Keratinocyte (primary cell): Measurements from ENCODE around the gene GDPD5. TPM values are rescaled to one million over a fixed set of nuclear protein-coding genes. Genes with fewer than 3 reads are reported as not detected.

Experiments used
- DNase-seq: peaks from one replicate; pipeline ENCODE4 v3.0.0-alpha.2; 2011; ENCODE audit warnings: low read depth, missing footprints, low spot score
- FAIRE-seq: peaks from 2 replicates; lab custom pipeline; 2011; peaks lifted over from hg19 to GRCh38; lab: Jason Lieb, UNC
- H2AFZ ChIP-seq: 2 replicates; pipeline ENCODE4 v1.6.0; 2012; ENCODE audit warnings: low read length, control low read depth, inconsistent platforms; ENCODE audit not compliant: control insufficient read depth
- H3K27ac ChIP-seq: 2 replicates; pipeline ENCODE4 v1.5.1; 2011; ENCODE audit warnings: low read length; ENCODE audit not compliant: control insufficient read depth, insufficient read depth
- H3K27me3 ChIP-seq: 3 replicates; pipeline ENCODE4 v1.6.0; 2011; ENCODE audit warnings: low read length; ENCODE audit not compliant: control insufficient read depth, insufficient read depth; ENCODE audit errors: extremely low read depth
- H3K36me3 ChIP-seq, 2 experiments: 2 replicates in 1 of 2; 3 replicates in 1 of 2; pipeline ENCODE4 v1.5.1; 2011; ENCODE audit warnings: low read length in 2 of 2, mild to moderate bottlenecking in 1 of 2; ENCODE audit not compliant: control insufficient read depth in 2 of 2, insufficient read depth in 2 of 2; ENCODE audit errors: extremely low read depth in 1 of 2
- H3K4me1 ChIP-seq: 3 replicates; pipeline ENCODE4 v1.5.1; 2011; ENCODE audit warnings: low read length; ENCODE audit not compliant: control insufficient read depth, insufficient read depth; ENCODE audit errors: extremely low read depth
- H3K4me2 ChIP-seq: 3 replicates; pipeline ENCODE4 v1.6.0; 2011; ENCODE audit warnings: low read depth, low read length; ENCODE audit not compliant: control insufficient read depth, insufficient read depth; ENCODE audit errors: extremely low read depth
- H3K4me3 ChIP-seq, 3 experiments: fragments of 200-600 bp in 1 of 3; sonication (generic) in 1 of 3; 2 replicates in 2 of 3; 3 replicates in 1 of 3; pipeline ENCODE4 v1.5.1; 2011 to 2016; ENCODE audit warnings: low read length in 3 of 3, mild to moderate bottlenecking in 3 of 3, control low read depth in 2 of 3, inconsistent platforms in 1 of 3, low read depth in 1 of 3, mixed read lengths in 1 of 3, mixed run types in 1 of 3, moderate library complexity in 1 of 3; ENCODE audit not compliant: control insufficient read depth in 2 of 3, insufficient read depth in 2 of 3; ENCODE audit errors: extremely low read depth in 1 of 3
- H3K79me2 ChIP-seq: 2 replicates; pipeline ENCODE4 v1.6.0; 2012; ENCODE audit warnings: low read length; ENCODE audit not compliant: control insufficient read depth, insufficient read depth
- H3K9ac ChIP-seq: 3 replicates; pipeline ENCODE4 v1.6.0; 2011; ENCODE audit warnings: low read length; ENCODE audit not compliant: control insufficient read depth, insufficient read depth; ENCODE audit errors: extremely low read depth
- H3K9me1 ChIP-seq: 3 replicates; pipeline ENCODE4 v1.6.0; 2011; ENCODE audit warnings: low read length; ENCODE audit not compliant: control insufficient read depth, insufficient read depth; ENCODE audit errors: extremely low read depth
- H3K9me3 ChIP-seq: 2 replicates; pipeline ENCODE4 v1.5.1; 2012; ENCODE audit warnings: low read depth, low read length; ENCODE audit not compliant: control insufficient read depth
- H4K20me1 ChIP-seq: 3 replicates; pipeline ENCODE4 v1.6.0; 2011; ENCODE audit warnings: low read length; ENCODE audit not compliant: control insufficient read depth, insufficient read depth; ENCODE audit errors: extremely low read depth
- CTCF ChIP-seq, 3 experiments: IDR thresholded peaks in 1 of 3; conservative IDR thresholded peaks in 1 of 3; optimal IDR thresholded peaks in 1 of 3; 2 replicates in 2 of 3; 3 replicates in 1 of 3; pipeline versions ENCODE3 to v1.5.1; 2011; ENCODE audit warnings: low read length in 3 of 3, mild to moderate bottlenecking in 3 of 3, moderate library complexity in 2 of 3, control low read depth in 1 of 3, inconsistent platforms in 1 of 3; ENCODE audit not compliant: insufficient read depth in 2 of 3; ENCODE audit errors: extremely low read depth in 1 of 3
- EZH2 ChIP-seq: IDR thresholded peaks from one replicate; pipeline ENCODE4 v1.6.1; 2012; ENCODE audit warnings: inconsistent platforms, mild to moderate bottlenecking, low read length, moderate library complexity
- dilution Hi-C: fragments of 300-500 bp; cut with MboI; formaldehyde crosslinking; loops from one replicate; pipeline ENCODE4 v1.7.0; 2020; ENCODE audit warnings: low sequenced_read_pairs; ENCODE audit not compliant: extremely low pct_ligation_motif_present
- polyA plus RNA-seq, 5 experiments: library from polyadenylated mRNA; depleted of rRNA in 3 of 5; stranded (reverse) in 3 of 5; stranded (forward) in 1 of 5; unstranded in 1 of 5; fragments of >200 nt; gene quantifications; 1 replicate in 1 of 5; 2 replicates in 3 of 5; 3 replicates in 1 of 5; pipeline versions ENCODE4 v1.2.1 to v1.2.3, GENCODE V29; 2011 to 2012; ENCODE audit warnings: missing spikeins in 2 of 5, low read depth in 1 of 5, low replicate concordance in 1 of 5

Gene GDPD5
- polyA plus RNA-seq, 1 donor (not counting 4 experiments of a cell fraction or from before 2014, with no cell fraction given), result 2.1 TPM

GRCh38 chr11:75507571-75507970, 18.2 kb downstream of the GDPD5 start:
- DNase-seq (no peak), FAIRE-seq (no peak)
- Histone ChIP-seq H3K27me3 (peaks cover 3% of the 10 kb centered on the region), H4K20me1 (no peaks in the 10 kb centered on the region), H2AFZ (no peak overlapping the region), H3K9me3 (no peaks in the 10 kb centered on the region), H3K9me1 (no peaks in the 10 kb centered on the region), H3K4me3 (no peak overlapping the region), H3K4me2 (no peak overlapping the region), H3K4me1 (no peaks in the 10 kb centered on the region), H3K9ac (no peak overlapping the region), H3K36me3 (no peaks in the 10 kb centered on the region), H3K79me2 (no peaks in the 10 kb centered on the region), H3K27ac (no peak overlapping the region)
- TF ChIP-seq EZH2 (no peak), CTCF (optimal IDR thresholded peaks at IDR 0.05 in 1 of 3, IDR thresholded peaks at IDR 0.05 in 1 of 3, conservative IDR thresholded peaks at IDR 0.05 in 1 of 3; ENCODE audit: extremely low read depth in 1 of 3, insufficient read depth in 2 of 3, low read length in 3 of 3) (no peak)
- dilution Hi-C loops, result no loop called here

GRCh38 chr11:75506827-75507226, 18.9 kb downstream of the GDPD5 start:
- DNase-seq (no peak), FAIRE-seq (no peak)
- H3K9me1 ChIP-seq, result no peaks in the 10 kb centered on the region
- no peak overlapping the region for H3K27ac ChIP-seq
- H3K9me3 ChIP-seq, result no peaks in the 10 kb centered on the region
- dilution Hi-C loops, result no loop called here
- H2AFZ ChIP-seq, result no peak overlapping the region
- no peaks in the 10 kb centered on the region for H4K20me1 ChIP-seq
- H3K36me3 ChIP-seq, result no peaks in the 10 kb centered on the region
- TF ChIP-seq EZH2 (no peak), CTCF (optimal IDR thresholded peaks at IDR 0.05 in 1 of 3, IDR thresholded peaks at IDR 0.05 in 1 of 3, conservative IDR thresholded peaks at IDR 0.05 in 1 of 3; ENCODE audit: extremely low read depth in 1 of 3, insufficient read depth in 2 of 3, low read length in 3 of 3) (no peak)
- H3K4me3 ChIP-seq, result no peak overlapping the region
- H3K27me3 ChIP-seq, result peaks cover 2% of the 10 kb centered on the region
- no peak overlapping the region for H3K4me2 ChIP-seq
- H3K4me1 ChIP-seq, result no peaks in the 10 kb centered on the region
- H3K79me2 ChIP-seq, result no peaks in the 10 kb centered on the region
- no peak overlapping the region for H3K9ac ChIP-seq
